ENCODE measurements around the gene NEU3. TPM values are rescaled to one million over a fixed set of nuclear protein-coding genes. Genes with fewer than 3 reads are reported as not detected.
A peak's percentile ranks its signal among the peaks of the same experiment; 100 is the strongest.

The NEU3 gene
- total and polyA plus RNA-seq, 2 of the 13 experiments (the other 11 are each of a cell fraction or from before 2014, with no cell fraction given), result 6.3 to 15.3 TPM

- TF ChIP-seq FOXK1 (CRISPR knock-in tag; IDR thresholded peaks at IDR 0.05; ENCODE audit: borderline replicate concordance, low read depth) (no peak), SMARCE1 (IDR thresholded peaks at IDR 0.05; ENCODE audit: borderline replicate concordance) (no peak), ZNF512 (CRISPR knock-in tag; IDR thresholded peaks at IDR 0.05) (no peak), TBL1XR1 (IDR thresholded peaks at IDR 0.05; ENCODE audit: borderline replicate concordance, low read length, partially characterized antibody) (no peak), ZNF263 (CRISPR knock-in tag; IDR thresholded peaks at IDR 0.05) (no peak), ZNF256 (CRISPR knock-in tag; conservative IDR thresholded peaks at IDR 0.05) (no peak), TIGD3 (CRISPR knock-in tag; IDR thresholded peaks at IDR 0.05; ENCODE audit: borderline replicate concordance) (no peak), ZNF761 (CRISPR knock-in tag; conservative IDR thresholded peaks at IDR 0.05) (no peak), NCOA2 (CRISPR knock-in tag; IDR thresholded peaks at IDR 0.05) (no peak)
Observed at GRCh38 chr11:75022296-75022695, 33.6 kb downstream of the NEU3 start (continued).

- in situ Hi-C loops (cut with HindIII; ENCODE audit: extremely low pct_ligation_motif_present, low pct_unique_long_range_greater_than_20kb), result loop anchor here (5.0 kb wide), 2 partner anchors 91 to 224 kb away; no protein-coding TSS in a partner anchor
- FAIRE-seq, result peak; percentile 91
- TF ChIP-seq ZNF331 (CRISPR knock-in tag; IDR thresholded peaks at IDR 0.05), result 0 out of 2 replicates have a peak, but pooled peaks have one; percentile 20
- peak; percentile 86 for TF ChIP-seq TEAD3 (CRISPR knock-in tag; optimal IDR thresholded peaks at IDR 0.05; ENCODE audit: borderline replicate concordance)
- peak; percentile 61; the same call in 1 of the 2 replicates for TF ChIP-seq KDM2A (CRISPR knock-in tag; IDR thresholded peaks at IDR 0.05; ENCODE audit: borderline replicate concordance, low read depth)
- peak; percentile 48; the same call in 1 of the 2 replicates for TF ChIP-seq SALL1 (CRISPR knock-in tag; IDR thresholded peaks at IDR 0.05)
- 0 out of 2 replicates have a peak, but pooled peaks have one; percentile 6 for TF ChIP-seq FOSL2 (CRISPR knock-in tag; IDR thresholded peaks at IDR 0.05)
- TF ChIP-seq EEA1 (CRISPR knock-in tag; IDR thresholded peaks at IDR 0.05; ENCODE audit: borderline replicate concordance), result no peak
- TF ChIP-seq RCOR2 (CRISPR knock-in tag; IDR thresholded peaks at IDR 0.05), result 0 out of 2 replicates have a peak, but pooled peaks have one; percentile 64
- 0 out of 2 replicates have a peak, but pooled peaks have one; percentile 37 for TF ChIP-seq ZGPAT (CRISPR knock-in tag; IDR thresholded peaks at IDR 0.05)
- 0 out of 2 replicates have a peak, but pooled peaks have one; percentile 29 for TF ChIP-seq KMT2A (CRISPR knock-in tag; IDR thresholded peaks at IDR 0.05)
Observed at GRCh38 chr11:75022759-75023396, 34.1 kb downstream of the NEU3 start.

More at GRCh38 chr11:75022759-75023396, 34.1 kb downstream of the NEU3 start:
- peak; percentile 73 for DNase-seq (ENCODE audit: low spot score)
- POLR2A ChIA-PET, result interaction anchor here (1.5 kb wide), 1 partner anchor 34 kb away, joined by 4 read pairs; the partner anchor contains the start of gene NEU3
- H3K36me3 ChIP-seq (replicated peaks in 1 of 2; ENCODE audit: control insufficient read depth in 1 of 2, insufficient read depth in 2 of 2, low read length in 2 of 2), result no peaks in the 10 kb centered on the region
- BruUV-seq (replicated peaks), result no TSS peak
- H3K4me1 ChIP-seq (ENCODE audit: insufficient read depth, low read length), result peaks cover 5% of the 10 kb centered on the region; the same call in 1 of the 2 replicates
- no peaks in the 10 kb centered on the region for H4K20me1 ChIP-seq (ENCODE audit: insufficient read depth, low read length)
- H3K27ac ChIP-seq (ENCODE audit: extremely low read length, insufficient read depth, low read length), result no peak overlapping the region
- H3K9ac ChIP-seq (ENCODE audit: insufficient read depth, low read depth, low read length), result no peak overlapping the region
- H3K9me3 ChIP-seq (ENCODE audit: low read length), result no peaks in the 10 kb centered on the region
- H3K4me2 ChIP-seq (ENCODE audit: low read depth, low read length), result no peak overlapping the region
- peaks cover 0 to 8% of the 10 kb centered on the region in 2 experiments; a peak in 2 of 5 replicates for H3K27me3 ChIP-seq (ENCODE audit: control insufficient read depth in 1 of 2, insufficient read depth in 2 of 2, low read length in 2 of 2)
- ATAC-seq, result peak; percentile 98
- intact Hi-C loops (cut with micrococcal nuclease; ENCODE audit: unreplicated experiment), result loop anchor here (1.0 kb wide), 1 partner anchor 225 kb away; no protein-coding TSS in a partner anchor
- WGBS (ENCODE audit: low lambda C conversion rate), result 42% methylated on average over 5 of the region's 5 CpGs
- no peaks in the 10 kb centered on the region for H3K79me2 ChIP-seq (ENCODE audit: insufficient read depth, low read length)
- H3K4me3 ChIP-seq (replicated peaks in 1 of 3; ENCODE audit: insufficient read depth in 1 of 3, low read depth in 2 of 3, low read length in 3 of 3), result no peak overlapping the region
- CTCF ChIA-PET (ENCODE audit: low intra/inter-chr PET ratio, low total read pairs), result interaction anchor here (1.1 to 4.4 kb wide), 5 partner anchors 9 to 226 kb away, joined by 3 to 62 read pairs (median 10); partner anchors contain the start of gene TPBGL
- H2AFZ ChIP-seq (ENCODE audit: low read length), result no peak overlapping the region
